ENCODE measurements around the gene TMEM31.
"Not testable (repeated sequence)": the region's sequence is repeated elsewhere in the genome, so short reads cannot be mapped to it uniquely, and the experiment has no call there.

The TMEM31 gene

DNA sequence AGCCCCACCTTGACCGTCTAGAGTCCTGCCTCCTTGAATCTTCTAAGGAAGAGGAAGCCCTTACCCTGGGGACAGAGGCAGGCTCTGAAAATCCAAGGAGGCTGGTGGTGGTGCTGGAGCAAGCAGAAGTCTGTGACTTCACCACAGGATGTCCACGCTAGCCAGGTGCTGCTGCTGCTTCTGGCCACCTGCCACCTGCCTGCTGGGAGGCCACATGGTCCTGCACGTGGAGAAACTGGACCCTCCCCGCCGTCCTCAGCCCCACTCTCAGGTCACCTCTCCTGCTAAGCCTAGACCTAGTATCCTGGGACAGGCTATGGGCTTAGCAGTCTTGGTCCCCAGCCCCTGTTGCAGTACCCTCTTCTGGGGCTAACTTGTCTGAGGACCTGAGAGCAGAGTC lies 15.8 kb downstream of the TMEM31 start:
- no peak for DNase-seq

GRCh38 chrX:103727115-103727514 lies 16.4 kb downstream of the TMEM31 start:
- no peak for DNase-seq

DNA sequence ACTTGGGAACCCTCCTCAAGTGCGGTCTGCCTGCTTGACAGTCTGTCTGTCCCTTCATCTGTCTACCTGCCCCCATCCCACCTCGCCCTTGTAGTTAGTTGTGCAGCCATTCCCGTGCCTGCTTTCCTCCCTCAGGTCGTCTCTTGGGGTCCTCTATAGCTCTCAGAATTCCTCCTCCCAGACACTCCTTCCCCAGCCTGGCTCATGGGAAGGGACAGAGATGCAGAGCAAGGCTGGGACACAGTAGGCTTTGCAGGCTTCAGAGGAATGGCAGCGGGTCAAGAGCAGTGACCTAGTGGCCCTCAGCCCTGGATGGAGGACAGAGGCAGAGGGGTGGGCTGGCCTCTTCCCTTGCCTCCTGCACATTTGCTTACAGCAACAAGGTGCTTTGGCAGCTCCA lies 18.3 kb downstream of the TMEM31 start:
- DNase-seq = no peak

DNA sequence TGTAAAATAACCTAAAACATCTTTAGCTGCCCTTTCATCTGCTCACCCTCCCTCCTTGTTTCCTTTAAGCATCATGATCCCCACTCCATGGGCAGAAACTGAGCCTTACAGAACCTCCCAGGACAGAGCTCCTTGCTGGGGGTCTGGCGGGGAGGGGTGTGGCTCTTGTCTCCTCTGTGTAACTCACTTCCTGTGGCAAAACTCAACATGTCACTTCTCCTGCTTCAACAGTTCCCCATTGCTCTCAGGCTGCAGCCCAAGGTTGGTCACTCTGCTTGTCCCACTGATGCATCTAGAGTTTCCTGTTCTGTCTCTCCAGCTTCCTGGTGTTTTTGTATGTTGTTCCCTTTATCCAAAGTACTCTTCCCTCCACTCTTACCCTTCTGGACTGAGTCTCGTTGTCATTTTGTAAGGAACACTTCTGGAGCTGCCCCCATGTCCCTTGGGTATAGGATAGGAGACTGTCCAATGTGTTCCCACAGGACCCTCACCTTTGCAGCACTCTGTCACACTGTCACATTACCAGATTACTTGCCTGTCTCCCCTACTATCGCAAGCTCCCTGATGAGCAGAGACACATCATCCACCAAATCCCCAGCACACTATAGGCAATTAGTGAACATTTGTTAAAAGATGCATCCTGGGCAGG lies 19.6 kb downstream of the TMEM31 start:
- peak; percentile 0 to 18 for DNase-seq

GRCh38 chrX:103730796-103731493 lies 20.2 kb downstream of the TMEM31 start:
- no peak for DNase-seq

DNA sequence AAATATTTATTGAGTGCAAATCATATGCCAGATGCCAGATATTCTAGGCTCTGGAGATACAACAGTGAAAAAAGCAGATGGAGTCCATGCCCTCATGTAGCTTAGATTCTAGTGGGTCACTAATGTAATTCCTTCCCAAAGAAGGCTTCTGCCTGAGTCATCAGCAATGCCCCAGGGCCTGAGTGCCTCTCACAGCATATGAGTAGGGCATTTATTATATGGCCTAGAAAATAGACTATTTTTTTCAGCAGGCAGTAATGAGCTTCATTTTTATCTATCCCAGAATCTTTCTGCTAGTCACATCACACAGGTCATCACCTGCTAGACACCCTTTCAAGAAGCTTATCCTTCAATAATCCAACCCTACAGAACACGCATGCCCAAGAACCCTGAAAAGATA lies 22.3 kb downstream of the TMEM31 start:
- DNase-seq = no peak

- DNase-seq = no peak
Measured at GRCh38 chrX:103734125-103734760, 23.5 kb downstream of the TMEM31 start.

DNA sequence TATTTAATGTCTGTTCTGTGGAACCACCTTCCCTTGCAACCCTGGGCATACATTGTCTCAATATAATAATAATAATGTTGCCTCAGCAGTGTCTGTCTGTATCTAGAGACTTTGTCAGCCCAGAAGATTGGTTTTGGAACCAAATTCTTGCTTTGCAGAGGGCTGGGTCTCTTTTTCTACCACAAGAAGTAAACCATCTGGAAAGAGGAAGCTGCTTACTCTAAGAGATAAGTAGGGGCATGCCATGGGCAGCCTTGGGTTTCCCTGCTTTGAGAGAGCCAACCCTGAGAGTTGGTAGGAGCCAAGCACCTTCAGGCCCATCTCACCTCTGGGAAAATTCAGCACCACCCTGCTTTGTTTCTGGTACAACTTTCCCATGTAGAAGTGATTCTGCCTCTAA lies 27.0 kb downstream of the TMEM31 start:
- no peak for DNase-seq

DNA sequence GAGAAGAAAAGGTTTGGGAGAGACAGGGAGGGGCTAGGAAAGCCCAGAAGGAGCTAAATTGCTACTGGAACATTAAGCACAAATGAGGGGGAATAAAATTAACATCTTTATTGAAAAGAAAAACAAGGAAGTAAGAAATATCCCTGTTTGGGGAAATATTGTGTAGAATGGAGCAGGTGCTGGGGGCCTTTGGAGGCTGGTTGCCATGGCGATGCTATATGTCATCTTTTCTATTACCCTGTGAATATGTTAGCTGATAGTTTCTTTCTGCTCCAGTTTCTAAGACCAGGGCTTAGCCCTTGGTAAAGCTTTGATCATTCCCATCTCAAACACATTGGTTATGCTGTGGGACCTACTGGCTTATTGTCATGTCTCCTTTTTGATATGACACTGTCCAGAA lies 28.7 kb downstream of the TMEM31 start:
- no peak for DNase-seq

GRCh38 chrX:103741879-103742278 lies 31.2 kb downstream of the TMEM31 start:
- no peak for DNase-seq

DNA sequence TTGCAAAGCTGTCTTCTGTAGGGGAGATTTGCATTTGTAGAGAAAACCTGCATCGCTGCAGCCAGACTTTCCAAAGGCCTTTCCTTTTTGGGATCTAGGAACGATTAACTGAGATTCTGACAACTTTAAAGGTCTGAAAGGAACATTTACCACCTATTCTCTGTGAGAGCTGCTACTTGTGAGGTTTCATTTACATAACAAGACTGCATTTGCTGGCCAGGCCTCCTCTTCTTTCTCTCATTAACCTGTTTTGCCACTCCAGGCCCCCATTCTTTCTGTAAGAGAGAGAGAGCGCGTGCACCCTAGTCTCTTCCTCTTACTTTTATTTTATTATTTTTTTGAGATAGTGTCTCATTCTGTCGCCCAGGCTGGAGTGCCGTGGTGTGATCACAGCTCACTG lies 31.6 kb downstream of the TMEM31 start:
- DNase-seq = no peak

DNA sequence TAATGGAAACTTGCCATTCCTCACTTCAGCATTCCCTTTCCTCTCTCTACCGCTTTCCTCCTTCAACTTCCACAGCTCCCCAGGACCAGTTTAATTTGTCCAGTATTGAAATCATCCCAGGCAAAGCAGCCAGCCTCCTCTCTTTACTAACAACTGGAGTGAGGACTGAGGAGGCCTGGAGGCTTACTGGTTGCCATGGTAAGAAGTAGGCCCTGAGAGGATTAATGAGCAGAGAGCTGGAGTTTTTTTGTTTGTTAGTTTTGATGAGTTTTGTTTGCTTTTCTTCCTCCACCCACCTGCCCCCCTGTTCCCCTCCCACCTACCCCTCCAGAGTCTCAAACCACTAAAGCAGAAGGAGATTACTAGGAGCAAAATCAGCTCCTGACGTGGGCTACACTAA lies 36.5 kb downstream of the TMEM31 start:
- DNase-seq = no peak

- DNase-seq = no peak
Measured at GRCh38 chrX:103754401-103754800, 43.7 kb downstream of the TMEM31 start.

GRCh38 chrX:103756736-103757135 lies 46.0 kb downstream of the TMEM31 start:
- DNase-seq = no peak

- no peak for DNase-seq
Measured at GRCh38 chrX:103758555-103758954, 47.8 kb downstream of the TMEM31 start.

DNA sequence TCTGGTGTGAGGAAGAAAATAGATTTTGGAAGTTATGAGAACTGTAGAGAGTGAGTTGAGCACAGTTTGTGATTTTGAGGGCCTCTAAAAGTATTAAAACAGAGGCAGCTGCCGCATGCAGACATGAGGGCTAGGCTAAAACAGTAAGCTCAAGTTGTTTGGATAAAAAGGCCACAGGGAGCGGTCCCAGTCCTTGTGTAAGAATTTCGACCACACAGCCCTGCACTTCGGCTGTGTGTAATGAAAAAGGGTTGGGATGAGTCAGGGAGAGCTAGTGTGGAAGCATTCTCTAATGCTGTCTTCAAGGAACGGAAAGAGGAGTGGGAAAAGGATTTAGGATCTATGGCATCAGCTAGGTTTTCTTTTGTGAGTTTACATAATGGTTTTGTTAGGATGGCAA lies 52.8 kb downstream of the TMEM31 start:
- not testable (repeated sequence) for DNase-seq
